GM18498 (cell line): ENCODE data around the gene ABCA5.
"Not testable (repeated sequence)": the region's sequence is repeated elsewhere in the genome, so short reads cannot be mapped to it uniquely, and the experiment has no call there.

Experiments
- ATAC-seq: cut with Tn5 transposase; IDR thresholded peaks from one replicate; pipeline ENCODE4 v1.9.1; 2021; ENCODE audit warnings: mild to moderate bottlenecking, moderate library complexity; ENCODE audit not compliant: unreplicated experiment

ABCA5 gene

DNA sequence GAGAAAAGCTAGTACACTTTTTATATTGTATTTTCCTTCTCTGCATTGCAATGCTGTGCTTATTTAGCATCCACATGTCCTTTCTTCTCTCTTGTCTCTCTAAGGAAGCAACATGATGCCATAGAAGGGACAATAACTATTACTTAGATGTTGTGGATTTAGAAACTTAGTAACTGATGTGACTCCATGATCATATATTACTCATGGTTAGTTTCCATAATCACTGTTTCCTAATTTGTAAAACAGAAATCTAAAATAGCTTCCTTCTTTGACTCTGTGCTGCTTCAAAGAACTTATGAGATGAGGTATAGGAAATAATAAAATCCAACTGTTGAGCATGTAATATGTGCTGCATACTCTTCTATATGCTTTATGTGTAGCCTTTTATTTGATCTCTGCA is 6.6 kb upstream of the ABCA5 start:
- no peak for ATAC-seq

- ATAC-seq, result no peak
Observed at GRCh38 chr17:69331756-69332155, 4.8 kb upstream of the ABCA5 start.

DNA sequence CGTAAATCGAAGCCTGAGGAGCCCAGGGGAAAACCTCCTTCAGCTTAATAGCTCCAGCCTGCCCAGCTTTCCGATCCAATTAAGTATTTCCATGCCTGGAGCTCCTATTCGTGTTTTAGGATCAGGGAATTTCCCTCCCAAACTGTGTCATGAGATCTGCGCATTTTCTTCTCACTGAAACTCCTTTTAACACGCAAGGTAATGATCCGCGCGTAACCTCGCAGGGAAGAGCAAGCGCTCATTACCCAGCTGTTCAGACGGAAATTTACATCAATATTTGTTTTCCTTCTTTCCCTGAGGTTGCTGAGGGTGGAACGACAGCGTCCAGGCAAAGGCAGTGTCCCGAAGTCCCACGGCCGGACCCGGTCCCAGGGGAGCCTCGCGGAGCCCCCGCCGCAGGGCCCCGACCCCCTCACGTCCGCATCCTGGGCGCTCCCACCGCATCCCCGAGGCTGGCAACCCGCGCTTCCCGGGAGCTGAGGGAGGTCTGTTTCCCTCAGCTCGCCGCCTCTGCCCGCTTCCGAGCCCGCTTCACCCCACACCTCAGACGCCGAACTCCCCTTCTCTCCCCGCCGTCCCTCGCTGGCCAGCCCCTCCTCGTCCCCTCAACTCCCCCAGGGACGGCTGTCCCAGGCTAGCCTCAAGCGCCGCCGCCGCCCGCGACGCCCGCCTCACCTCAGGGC is 415 bp downstream of the ABCA5 start:
- peak; percentile 4 for ATAC-seq

GRCh38 chr17:69325518-69326376 is 1.2 kb downstream of the ABCA5 start:
- ATAC-seq, result no peak

GRCh38 chr17:69323806-69324205 is 3.1 kb downstream of the ABCA5 start:
- no peak for ATAC-seq

GRCh38 chr17:69320908-69321238 is 6.1 kb downstream of the ABCA5 start:
- ATAC-seq, result no peak

DNA sequence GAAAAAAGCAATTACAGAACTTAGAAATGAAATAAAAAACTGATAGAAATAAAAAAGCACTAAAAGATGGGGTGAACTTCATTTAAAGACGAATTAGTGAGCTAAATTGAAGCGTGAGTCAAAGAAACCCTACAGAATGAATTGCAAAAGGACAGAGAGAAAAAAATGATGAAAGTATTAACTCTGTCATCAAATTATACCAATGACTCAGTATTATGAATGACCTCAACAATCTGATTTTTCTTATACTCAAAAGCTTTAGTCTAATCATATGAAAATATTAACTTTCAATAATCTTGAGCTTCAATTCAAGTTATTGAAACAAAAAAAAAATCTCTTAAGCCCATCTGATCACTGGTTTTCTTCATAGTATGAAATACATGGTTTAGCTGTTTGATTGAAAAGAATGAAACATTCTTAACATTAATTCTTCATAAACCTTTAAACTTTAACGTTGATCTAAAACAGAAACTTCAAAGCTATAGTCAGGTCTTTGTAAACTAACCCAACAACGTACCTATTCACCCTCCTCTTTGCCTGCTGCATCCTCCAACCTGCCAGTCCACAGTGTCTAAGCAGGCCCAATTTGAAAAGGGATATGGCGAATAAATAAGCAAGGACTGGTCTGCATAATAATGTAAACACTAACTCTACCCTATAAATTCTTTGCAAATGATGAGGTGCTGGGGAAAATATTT is 6.6 kb downstream of the ABCA5 start:
- ATAC-seq, result no peak

DNA sequence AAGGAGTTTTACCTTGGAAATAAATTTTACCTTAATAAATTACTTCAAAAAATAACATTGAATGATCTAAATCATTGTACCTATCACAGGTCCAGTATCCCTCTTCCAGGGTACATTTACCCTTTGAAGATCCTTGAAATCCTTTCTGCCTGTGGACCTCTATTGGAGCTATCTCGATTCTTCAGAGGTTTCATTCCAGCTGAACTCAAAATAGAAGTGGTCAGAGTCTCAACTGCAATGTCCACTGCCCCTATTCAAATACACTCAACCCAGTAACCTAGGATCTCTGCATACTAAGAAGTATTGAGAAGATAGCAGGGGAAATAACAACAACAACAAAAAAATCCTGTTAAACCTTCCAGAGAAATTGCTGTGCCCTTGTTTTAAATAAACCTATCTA is 9.3 kb downstream of the ABCA5 start:
- no peak for ATAC-seq

GRCh38 chr17:69314246-69315065 is 12.5 kb downstream of the ABCA5 start:
- no peak for ATAC-seq

DNA sequence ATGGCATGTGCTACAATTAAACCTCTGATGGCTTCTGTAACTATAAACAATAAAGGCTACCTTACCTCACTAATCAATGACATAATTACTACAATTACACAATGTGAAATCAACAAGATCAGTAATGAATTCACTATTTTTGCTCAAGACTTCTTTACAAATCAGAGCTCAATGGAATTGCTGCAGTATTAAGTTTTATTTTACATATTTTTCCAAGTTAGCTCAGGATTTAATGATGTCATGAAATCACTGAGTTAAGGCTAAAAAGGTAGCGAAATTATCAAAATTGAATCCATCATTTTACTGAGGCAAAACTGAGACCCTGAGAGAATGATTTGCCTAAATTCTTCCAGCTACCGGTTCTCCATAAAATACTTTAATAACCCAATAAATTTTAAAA is 21.8 kb downstream of the ABCA5 start:
- no peak for ATAC-seq

DNA sequence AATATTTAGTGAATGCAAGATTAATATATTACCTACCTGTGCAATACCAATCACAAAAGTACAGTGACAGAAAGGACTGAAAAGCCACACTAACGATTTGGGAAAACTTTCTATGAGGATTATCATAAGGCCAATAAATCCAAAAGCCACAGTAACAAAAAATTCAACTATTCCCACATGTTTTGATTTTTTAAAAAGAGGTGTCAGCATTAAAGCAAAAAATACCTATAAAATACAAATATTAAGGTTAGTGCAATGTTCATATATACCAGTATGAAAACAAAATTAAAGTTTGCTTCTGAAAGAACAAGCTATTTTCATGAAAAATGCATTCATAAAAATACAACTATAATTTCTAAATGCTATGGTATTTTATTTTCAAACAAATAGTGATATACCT is 24.3 kb downstream of the ABCA5 start:
- no peak for ATAC-seq

DNA sequence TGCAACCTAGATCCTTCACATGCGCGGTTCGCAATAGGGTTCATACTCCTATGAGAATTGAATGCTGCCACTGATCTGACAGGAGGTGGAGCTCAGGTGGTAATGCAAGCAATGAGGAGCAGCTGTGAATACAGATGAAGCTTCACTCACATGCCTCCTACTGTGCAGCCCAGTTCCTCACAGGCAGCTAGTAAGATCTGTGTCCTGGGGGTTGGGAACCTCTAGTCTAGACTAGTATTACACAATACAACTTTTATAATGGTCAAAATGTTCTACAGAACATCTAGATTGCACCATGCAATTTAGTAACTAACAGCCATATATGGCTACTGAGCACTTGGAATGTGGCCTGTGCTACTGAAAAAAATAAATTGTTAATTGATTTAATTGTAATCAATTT is 26.7 kb downstream of the ABCA5 start:
- no peak for ATAC-seq

DNA sequence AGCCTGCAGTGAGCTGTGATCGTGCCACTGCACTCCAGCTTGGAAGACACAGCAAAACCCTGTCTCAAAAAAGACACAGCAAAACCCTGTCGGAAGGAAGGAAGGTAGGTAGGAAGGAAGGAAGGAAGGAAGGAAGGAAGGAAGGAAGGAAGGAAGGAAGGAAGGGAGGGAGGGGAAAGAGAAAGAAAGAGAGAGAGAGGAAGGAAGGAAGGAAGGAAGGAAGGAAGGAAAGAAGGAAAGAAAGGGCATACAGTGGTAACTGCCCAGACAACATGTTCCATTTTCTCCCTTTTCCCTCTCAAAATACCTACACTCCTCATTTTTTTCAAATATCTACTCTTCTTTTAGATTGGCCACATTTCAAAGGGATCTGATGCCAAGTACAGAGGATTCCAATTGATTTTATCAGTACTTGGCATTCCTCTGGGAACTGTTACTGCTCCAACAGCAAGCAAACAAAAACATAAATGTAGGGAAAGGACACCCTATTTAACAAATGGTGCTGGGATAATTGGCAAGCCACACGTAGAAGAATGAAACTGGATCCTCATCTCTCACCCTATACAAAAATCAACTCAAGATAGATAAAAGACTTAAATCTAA is 28.7 kb downstream of the ABCA5 start:
- ATAC-seq, result not testable (repeated sequence)

DNA sequence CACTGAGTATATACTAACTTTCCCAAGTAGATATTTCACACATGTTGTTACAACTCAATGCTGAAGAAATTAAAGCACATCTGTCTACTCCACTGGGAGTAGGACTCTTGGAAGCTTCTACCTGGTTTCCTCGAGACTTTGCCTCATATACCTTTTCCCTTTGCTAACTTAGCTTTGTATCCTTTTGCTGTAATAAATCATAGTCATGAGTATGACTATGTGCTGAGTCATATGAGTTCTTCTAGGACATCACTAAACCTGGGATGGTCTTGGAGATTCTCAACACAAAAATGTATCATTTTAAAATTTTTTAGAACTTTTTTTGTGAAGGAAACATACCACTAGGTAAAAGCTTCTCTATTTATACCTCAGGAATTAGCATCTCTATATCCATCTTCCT is 39.8 kb downstream of the ABCA5 start:
- ATAC-seq, result no peak

- no peak for ATAC-seq
Observed at GRCh38 chr17:69286257-69286656, 40.7 kb downstream of the ABCA5 start.

DNA sequence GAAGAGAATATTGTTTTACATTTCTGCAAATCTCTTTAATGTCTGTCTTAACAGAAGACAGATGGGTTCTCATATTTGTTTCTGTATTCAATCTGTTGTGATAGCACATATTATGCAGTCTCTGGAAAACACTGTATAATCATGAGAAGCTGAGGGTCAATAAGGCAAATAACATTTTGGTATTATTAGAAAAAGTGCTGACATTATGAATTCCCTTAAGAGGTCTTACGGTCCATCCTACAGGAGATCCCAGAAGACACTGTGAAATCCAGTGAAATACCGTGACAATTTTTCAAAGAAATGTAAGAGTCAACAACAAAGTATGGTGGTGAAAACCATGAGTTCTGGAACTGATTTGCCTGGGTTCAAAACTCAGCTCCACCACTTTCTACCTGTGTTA is 42.3 kb downstream of the ABCA5 start:
- ATAC-seq, result no peak

- ATAC-seq, result no peak
Observed at GRCh38 chr17:69282002-69282401, 44.9 kb downstream of the ABCA5 start.

DNA sequence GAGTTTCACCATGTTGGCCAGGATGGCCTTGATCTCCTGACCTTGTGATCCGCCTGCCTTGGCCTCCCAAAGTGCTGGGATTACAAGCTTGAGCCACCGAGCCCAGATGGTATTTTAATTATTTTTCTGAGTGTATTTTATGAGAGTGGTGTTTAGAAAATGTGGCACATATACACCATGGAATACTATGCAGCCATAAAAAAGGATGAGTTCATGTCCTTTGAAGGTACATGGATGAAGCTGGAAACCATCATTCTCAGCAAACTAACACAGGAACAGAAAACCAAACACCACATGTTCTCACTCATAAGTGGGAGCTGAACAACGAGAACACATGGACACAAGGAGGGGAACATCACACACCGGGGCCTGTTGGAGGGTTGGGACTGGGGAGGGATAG is 50.7 kb downstream of the ABCA5 start:
- ATAC-seq, result not testable (repeated sequence)

- no peak for ATAC-seq
Observed at GRCh38 chr17:69275751-69276150, 51.2 kb downstream of the ABCA5 start.

DNA sequence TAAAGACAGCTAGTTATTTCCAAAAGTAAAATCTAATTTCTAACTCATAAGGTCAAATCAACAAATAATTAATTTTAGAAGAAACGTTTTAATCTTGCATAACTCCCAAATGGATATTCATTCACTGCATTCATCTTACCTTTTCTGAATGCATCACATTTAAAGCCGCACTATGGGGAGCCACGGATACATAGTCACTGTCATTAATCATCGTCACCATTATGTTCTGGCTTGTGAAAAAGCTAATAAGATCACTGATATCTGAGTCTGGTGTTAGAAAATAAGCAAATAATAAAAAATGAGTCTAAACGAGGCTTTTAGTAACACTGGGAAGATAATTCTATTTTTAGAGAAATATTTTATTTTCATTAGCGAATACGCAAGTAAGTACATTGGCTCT is 55.9 kb downstream of the ABCA5 start:
- ATAC-seq, result no peak
